ENCODE measurements around the gene CERS6. TPM values are rescaled to one million over a fixed set of nuclear protein-coding genes. Genes with fewer than 3 reads are reported as not detected.

The CERS6 gene
- total and polyA plus RNA-seq, 10 of the 15 experiments (the other 5 are each of a cell fraction or from before 2014, with no cell fraction given): 1.3 to 20.4 (median 14.1) TPM

DNA sequence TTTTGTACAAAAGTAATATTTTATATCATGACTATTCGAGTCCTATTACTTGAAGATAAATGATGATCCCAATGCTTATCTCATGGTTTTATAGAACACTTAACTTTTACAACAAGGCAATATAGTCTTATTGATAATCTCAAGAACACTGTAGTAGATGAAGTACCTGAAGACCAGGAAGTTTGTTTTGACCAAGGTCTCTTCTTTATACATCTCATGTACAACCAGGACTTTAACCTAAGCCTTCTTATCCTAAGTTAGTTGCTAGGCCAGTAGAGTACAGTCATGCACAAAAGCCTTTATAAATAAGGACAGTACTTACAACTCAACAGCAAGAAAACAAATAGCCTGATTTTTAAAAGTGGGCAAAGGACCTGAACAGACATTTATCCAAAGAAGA lies 198.6 kb downstream of the CERS6 start:
- no peak for ATAC-seq
- DNase-seq (ENCODE audit: low read depth, low spot score): no peak
- no peak overlapping the region for H3K4me3 ChIP-seq
- no peak overlapping the region for H3K9ac ChIP-seq (ENCODE audit: control insufficient read depth, insufficient read depth, low read length)
- no peaks in the 10 kb centered on the region; the same call in 2 of the 3 replicates for H3K9me3 ChIP-seq (replicated peaks; ENCODE audit: control insufficient read depth, insufficient read depth, low read length)
- H4K20me1 ChIP-seq (ENCODE audit: control insufficient read depth, insufficient read depth): no peaks in the 10 kb centered on the region
- no peaks in the 10 kb centered on the region for H3K27me3 ChIP-seq (replicated peaks in 1 of 2; ENCODE audit: control insufficient read depth in 2 of 2, insufficient read depth in 2 of 2, low read length in 1 of 2)
- ChIA-PET RAD21 (ENCODE audit: unreplicated experiment) (no interaction called here), POLR2A (no interaction called here), CTCF (no interaction called here), SMC1A (ENCODE audit: uncharacterized antibody, unreplicated experiment) (no interaction called here)
- FAIRE-seq: no peak
- TF ChIP-seq SMAD1 (IDR thresholded peaks at IDR 0.05; ENCODE audit: low read depth, partially characterized antibody) (no peak), POU2F2 (IDR thresholded peaks at IDR 0.05; ENCODE audit: borderline replicate concordance, low read depth, low read length) (no peak), SPI1 (IDR thresholded peaks at IDR 0.05; ENCODE audit: borderline replicate concordance, insufficient read depth, low read depth, low read length) (no peak), NFIC (IDR thresholded peaks at IDR 0.05; ENCODE audit: low read depth, low read length) (no peak), SIN3A (IDR thresholded peaks at IDR 0.05; ENCODE audit: low read depth, low read length) (no peak), BMI1 (IDR thresholded peaks at IDR 0.05; ENCODE audit: borderline replicate concordance) (no peak), BRCA1 (IDR thresholded peaks at IDR 0.05; ENCODE audit: low read depth, low read length) (no peak), SP1 (IDR thresholded peaks at IDR 0.05; ENCODE audit: low read depth, low read length) (no peak), PAX8 (IDR thresholded peaks at IDR 0.05) (no peak), MEF2B (IDR thresholded peaks at IDR 0.05; ENCODE audit: partially characterized antibody, poor library complexity, severe bottlenecking) (no peak), ZNF217 (IDR thresholded peaks at IDR 0.05) (no peak), ZSCAN29 (IDR thresholded peaks at IDR 0.05) (no peak)
- TF ChIP-seq, protein P1, sequence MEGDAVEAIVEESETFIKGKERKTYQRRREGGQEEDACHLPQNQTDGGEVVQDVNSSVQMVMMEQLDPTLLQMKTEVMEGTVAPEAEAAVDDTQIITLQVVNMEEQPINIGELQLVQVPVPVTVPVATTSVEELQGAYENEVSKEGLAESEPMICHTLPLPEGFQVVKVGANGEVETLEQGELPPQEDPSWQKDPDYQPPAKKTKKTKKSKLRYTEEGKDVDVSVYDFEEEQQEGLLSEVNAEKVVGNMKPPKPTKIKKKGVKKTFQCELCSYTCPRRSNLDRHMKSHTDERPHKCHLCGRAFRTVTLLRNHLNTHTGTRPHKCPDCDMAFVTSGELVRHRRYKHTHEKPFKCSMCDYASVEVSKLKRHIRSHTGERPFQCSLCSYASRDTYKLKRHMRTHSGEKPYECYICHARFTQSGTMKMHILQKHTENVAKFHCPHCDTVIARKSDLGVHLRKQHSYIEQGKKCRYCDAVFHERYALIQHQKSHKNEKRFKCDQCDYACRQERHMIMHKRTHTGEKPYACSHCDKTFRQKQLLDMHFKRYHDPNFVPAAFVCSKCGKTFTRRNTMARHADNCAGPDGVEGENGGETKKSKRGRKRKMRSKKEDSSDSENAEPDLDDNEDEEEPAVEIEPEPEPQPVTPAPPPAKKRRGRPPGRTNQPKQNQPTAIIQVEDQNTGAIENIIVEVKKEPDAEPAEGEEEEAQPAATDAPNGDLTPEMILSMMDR (IDR thresholded peaks at IDR 0.05 in 2 of 3, conservative IDR thresholded peaks at IDR 0.05 in 1 of 3; ENCODE audit: control insufficient read depth in 2 of 3, extremely low read depth in 1 of 3, insufficient read depth in 1 of 3, low read depth in 3 of 3, low read length in 3 of 3): no peak
- TF ChIP-seq, protein P2, sequence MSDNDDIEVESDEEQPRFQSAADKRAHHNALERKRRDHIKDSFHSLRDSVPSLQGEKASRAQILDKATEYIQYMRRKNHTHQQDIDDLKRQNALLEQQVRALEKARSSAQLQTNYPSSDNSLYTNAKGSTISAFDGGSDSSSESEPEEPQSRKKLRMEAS (IDR thresholded peaks at IDR 0.05; ENCODE audit: low read depth, low read length): no peak
- TF ChIP-seq, protein P3, sequence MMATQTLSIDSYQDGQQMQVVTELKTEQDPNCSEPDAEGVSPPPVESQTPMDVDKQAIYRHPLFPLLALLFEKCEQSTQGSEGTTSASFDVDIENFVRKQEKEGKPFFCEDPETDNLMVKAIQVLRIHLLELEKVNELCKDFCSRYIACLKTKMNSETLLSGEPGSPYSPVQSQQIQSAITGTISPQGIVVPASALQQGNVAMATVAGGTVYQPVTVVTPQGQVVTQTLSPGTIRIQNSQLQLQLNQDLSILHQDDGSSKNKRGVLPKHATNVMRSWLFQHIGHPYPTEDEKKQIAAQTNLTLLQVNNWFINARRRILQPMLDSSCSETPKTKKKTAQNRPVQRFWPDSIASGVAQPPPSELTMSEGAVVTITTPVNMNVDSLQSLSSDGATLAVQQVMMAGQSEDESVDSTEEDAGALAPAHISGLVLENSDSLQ (IDR thresholded peaks at IDR 0.05): no peak
- TF ChIP-seq, protein P4, sequence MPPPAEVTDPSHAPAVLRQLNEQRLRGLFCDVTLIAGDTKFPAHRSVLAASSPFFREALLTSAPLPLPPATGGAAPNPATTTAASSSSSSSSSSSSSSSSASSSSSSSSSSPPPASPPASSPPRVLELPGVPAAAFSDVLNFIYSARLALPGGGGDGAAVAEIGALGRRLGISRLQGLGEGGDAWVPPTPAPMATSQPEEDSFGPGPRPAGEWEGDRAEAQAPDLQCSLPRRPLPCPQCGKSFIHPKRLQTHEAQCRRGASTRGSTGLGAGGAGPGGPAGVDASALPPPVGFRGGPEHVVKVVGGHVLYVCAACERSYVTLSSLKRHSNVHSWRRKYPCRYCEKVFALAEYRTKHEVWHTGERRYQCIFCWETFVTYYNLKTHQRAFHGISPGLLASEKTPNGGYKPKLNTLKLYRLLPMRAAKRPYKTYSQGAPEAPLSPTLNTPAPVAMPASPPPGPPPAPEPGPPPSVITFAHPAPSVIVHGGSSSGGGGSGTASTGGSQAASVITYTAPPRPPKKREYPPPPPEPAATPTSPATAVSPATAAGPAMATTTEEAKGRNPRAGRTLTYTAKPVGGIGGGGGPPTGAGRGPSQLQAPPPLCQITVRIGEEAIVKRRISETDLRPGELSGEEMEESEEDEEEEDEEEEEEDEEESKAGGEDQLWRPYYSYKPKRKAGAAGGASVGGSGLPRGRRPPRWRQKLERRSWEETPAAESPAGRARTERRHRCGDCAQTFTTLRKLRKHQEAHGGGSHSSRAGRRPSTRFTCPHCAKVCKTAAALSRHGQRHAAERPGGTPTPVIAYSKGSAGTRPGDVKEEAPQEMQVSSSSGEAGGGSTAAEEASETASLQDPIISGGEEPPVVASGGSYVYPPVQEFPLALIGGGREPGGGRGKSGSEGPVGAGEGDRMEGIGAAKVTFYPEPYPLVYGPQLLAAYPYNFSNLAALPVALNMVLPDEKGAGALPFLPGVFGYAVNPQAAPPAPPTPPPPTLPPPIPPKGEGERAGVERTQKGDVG (CRISPR knock-in tag; IDR thresholded peaks at IDR 0.05): no peak
- TF ChIP-seq, protein P5, sequence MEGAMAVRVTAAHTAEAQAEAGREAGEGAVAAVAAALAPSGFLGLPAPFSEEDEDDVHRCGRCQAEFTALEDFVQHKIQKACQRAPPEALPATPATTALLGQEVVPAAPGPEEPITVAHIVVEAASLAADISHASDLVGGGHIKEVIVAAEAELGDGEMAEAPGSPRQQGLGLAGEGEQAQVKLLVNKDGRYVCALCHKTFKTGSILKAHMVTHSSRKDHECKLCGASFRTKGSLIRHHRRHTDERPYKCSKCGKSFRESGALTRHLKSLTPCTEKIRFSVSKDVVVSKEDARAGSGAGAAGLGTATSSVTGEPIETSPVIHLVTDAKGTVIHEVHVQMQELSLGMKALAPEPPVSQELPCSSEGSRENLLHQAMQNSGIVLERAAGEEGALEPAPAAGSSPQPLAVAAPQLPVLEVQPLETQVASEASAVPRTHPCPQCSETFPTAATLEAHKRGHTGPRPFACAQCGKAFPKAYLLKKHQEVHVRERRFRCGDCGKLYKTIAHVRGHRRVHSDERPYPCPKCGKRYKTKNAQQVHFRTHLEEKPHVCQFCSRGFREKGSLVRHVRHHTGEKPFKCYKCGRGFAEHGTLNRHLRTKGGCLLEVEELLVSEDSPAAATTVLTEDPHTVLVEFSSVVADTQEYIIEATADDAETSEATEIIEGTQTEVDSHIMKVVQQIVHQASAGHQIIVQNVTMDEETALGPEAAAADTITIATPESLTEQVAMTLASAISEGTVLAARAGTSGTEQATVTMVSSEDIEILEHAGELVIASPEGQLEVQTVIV (IDR thresholded peaks at IDR 0.05; ENCODE audit: borderline replicate concordance, partially characterized antibody): no peak
- no peak overlapping the region for H2AFZ ChIP-seq (ENCODE audit: control insufficient read depth, low read depth, low read length)
- no TSS peak for BruUV-seq (replicated peaks)
- no peaks in the 10 kb centered on the region; the same call in none of the 2 replicates for H3K79me2 ChIP-seq (ENCODE audit: control insufficient read depth, insufficient read depth, low read length)
- no peak overlapping the region for H3K27ac ChIP-seq (ENCODE audit: control insufficient read depth, insufficient read depth)
- H3K36me3 ChIP-seq (ENCODE audit: control insufficient read depth in 2 of 2, insufficient read depth in 2 of 2, low read length in 1 of 2): no peaks in the 10 kb centered on the region; a peak in 2 of 4 replicates
- 96% methylated on average over 1 of the region's 1 CpG for WGBS (ENCODE audit: insufficient coverage, insufficient replicate concordance, low lambda C conversion rate, missing lambda C conversion rate)
- in situ Hi-C loops (cut with MboI) (no loop called here), intact Hi-C loops (cut with micrococcal nuclease; ENCODE audit: unreplicated experiment) (no loop called here)
- H3K4me1 ChIP-seq (ENCODE audit: control insufficient read depth, insufficient read depth, low read length): no peaks in the 10 kb centered on the region
- no peak overlapping the region for H3K4me2 ChIP-seq (ENCODE audit: control insufficient read depth, insufficient read depth)

Measured in GM12878 (cell line).